ENCODE data around the gene ADGRD1. TPM values are rescaled to one million over a fixed set of nuclear protein-coding genes. Genes with fewer than 3 reads are reported as not detected.

Gene ADGRD1
- total RNA-seq, 1 donor from 2014 or later: 0.98 TPM

DNA sequence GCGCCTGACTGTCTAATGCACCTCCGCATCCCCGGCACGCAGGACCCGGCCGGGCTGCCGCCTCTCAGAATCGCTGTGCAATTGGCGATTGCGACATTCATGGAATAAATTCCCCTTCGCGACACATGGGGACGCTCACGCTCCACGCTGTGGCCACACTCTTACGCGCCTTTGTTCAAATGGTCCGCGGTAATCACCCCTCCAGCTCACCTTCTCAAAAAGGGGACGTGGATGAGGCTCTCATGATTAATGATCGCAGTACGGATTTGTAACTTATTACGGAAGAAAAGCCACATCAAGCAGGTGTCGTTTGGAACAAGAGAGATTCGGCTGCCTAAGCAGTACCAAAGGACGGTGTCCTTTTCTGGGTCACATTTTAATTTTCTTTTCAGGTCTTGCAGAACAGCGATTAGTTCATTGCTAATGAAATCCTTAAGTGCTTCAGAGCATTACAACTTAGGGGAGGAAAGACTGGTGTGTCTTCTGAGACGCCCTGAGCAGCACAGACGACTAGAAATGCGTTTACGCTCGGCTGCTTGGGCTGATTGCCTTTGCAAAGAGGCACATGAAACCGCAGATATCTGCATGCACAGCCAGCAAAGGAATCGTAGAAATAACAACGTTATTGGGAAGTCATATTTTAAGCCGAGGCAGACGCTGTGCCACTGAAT is 37.3 kb upstream of the ADGRD1 start:
- Mint-ChIP-seq H3K27me3 (ENCODE audit: low read depth) (peaks cover 9% of the 10 kb centered on the region), H3K9me3 (peaks cover 9% of the 10 kb centered on the region), H3K27ac (ENCODE audit: unreplicated experiment) (peak overlapping the region; percentile 90), H3K36me3 (ENCODE audit: low read depth) (no peaks in the 10 kb centered on the region), H3K4me3 (peak overlapping the region; percentile 48), H3K4me1 (peaks cover 12% of the 10 kb centered on the region)
- peak; percentile 59 for DNase-seq (ENCODE audit: low read depth, low spot score)
- peak; percentile 96 for TF ChIP-seq CTCF (conservative IDR thresholded peaks at IDR 0.05)

GRCh38 chr12:130917607-130918006 is 36.1 kb upstream of the ADGRD1 start:
- peaks cover 12% of the 10 kb centered on the region for H3K4me1 Mint-ChIP-seq
- no peak overlapping the region for H3K27ac Mint-ChIP-seq (ENCODE audit: unreplicated experiment)
- no peak for TF ChIP-seq CTCF (conservative IDR thresholded peaks at IDR 0.05)
- H3K27me3 Mint-ChIP-seq (ENCODE audit: low read depth): peaks cover 13% of the 10 kb centered on the region
- H3K36me3 Mint-ChIP-seq (ENCODE audit: low read depth): no peaks in the 10 kb centered on the region
- no peak for DNase-seq (ENCODE audit: low read depth, low spot score)
- no peak overlapping the region for H3K4me3 Mint-ChIP-seq
- H3K9me3 Mint-ChIP-seq: no peaks in the 10 kb centered on the region

DNA sequence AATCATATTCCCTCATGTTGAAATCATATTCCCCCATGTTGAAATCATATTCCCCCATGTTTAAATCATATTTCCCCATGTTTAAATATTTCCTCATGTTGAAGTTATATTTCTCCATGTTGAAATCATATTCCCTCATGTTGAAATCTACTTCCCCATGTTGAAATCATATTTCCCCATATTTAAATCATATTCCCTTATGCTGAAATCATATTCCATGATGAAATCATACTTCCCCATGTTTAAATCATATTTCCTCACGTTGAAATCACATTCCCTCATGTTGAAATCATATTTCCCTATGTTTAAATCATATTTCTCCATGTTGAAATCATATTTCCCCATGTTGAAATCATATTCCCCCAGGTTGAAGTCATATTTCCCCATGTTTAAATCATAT is 34.6 kb upstream of the ADGRD1 start:
- H3K27ac Mint-ChIP-seq (ENCODE audit: unreplicated experiment): no peak overlapping the region
- no peak for DNase-seq (ENCODE audit: low read depth, low spot score)
- no peaks in the 10 kb centered on the region for H3K36me3 Mint-ChIP-seq (ENCODE audit: low read depth)
- H3K4me1 Mint-ChIP-seq: peaks cover 12% of the 10 kb centered on the region
- no peak overlapping the region for H3K4me3 Mint-ChIP-seq
- no peaks in the 10 kb centered on the region for H3K9me3 Mint-ChIP-seq
- H3K27me3 Mint-ChIP-seq (ENCODE audit: low read depth): peaks cover 13% of the 10 kb centered on the region
- no peak for TF ChIP-seq CTCF (conservative IDR thresholded peaks at IDR 0.05)

DNA sequence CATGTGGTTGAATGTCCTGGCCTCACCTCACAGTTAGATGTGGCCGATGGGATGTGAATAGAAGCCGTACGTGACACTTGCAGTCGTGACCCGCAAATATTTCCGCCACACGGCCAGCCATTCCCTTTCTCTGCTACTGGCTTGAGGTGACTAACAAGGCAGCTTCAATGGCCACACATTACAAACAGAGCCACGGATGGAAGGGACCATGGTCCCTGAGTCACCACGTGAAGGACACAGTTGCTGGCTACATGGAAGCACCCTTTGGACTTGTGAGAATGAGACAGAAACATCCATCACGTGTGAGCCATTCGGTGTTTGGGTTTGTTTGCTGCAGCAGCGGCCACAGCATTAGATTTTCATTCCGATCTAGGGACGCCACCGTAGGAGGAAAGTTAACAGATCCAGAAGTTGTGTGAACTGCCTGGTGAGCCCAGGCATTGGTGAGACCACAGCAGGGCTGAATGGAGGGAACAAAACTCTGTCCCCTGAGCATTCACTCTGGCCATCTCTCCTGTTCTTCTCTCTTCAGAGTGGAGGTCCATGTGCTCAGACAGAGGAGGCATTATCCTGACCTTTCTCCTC is 33.5 kb upstream of the ADGRD1 start:
- DNase-seq (ENCODE audit: low read depth, low spot score): no peak
- Mint-ChIP-seq H3K9me3 (no peaks in the 10 kb centered on the region), H3K36me3 (ENCODE audit: low read depth) (no peaks in the 10 kb centered on the region), H3K27me3 (ENCODE audit: low read depth) (peaks cover 13% of the 10 kb centered on the region), H3K4me3 (no peak overlapping the region), H3K4me1 (peaks cover 13% of the 10 kb centered on the region), H3K27ac (ENCODE audit: unreplicated experiment) (no peak overlapping the region)
- no peak for TF ChIP-seq CTCF (conservative IDR thresholded peaks at IDR 0.05)

DNA sequence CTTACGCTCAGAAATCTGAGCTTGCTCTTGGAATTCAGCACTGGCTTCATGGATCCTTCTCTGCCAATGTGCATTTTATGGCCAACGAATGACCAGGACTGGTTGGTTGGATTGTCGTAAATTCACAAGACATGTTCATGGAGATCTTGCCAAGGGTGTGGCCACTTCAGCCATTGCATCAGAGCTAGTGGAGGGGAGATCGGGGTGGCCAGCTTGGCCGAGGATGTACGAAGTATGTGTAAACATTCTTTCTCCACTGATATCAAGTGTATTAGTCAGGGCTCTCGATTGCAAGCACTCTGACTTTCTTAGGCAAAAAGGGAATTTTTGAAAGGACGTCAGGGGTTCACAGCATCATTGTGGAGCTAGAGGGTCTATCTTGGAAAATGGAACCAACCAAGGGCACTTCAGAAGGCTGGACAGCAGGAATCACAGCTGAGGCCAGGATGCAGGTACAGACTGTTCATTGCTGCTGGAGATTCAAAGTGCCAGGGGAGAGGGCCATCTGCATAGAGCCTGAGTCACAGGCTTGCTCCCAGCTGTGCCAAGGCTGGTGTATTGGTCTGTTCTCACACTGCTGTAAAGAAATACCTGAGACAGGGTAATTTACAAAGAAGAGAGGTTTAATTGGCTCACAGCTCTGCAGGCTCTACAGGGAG is 32.9 kb upstream of the ADGRD1 start:
- no peak overlapping the region for H3K4me3 Mint-ChIP-seq
- H3K36me3 Mint-ChIP-seq (ENCODE audit: low read depth): no peaks in the 10 kb centered on the region
- TF ChIP-seq CTCF (conservative IDR thresholded peaks at IDR 0.05): no peak
- H3K4me1 Mint-ChIP-seq: peaks cover 19% of the 10 kb centered on the region
- no peaks in the 10 kb centered on the region for H3K9me3 Mint-ChIP-seq
- no peak overlapping the region for H3K27ac Mint-ChIP-seq (ENCODE audit: unreplicated experiment)
- DNase-seq (ENCODE audit: low read depth, low spot score): no peak
- peaks cover 13% of the 10 kb centered on the region for H3K27me3 Mint-ChIP-seq (ENCODE audit: low read depth)
